ENCODE data around the gene PTTG1.

The PTTG1 gene

DNA sequence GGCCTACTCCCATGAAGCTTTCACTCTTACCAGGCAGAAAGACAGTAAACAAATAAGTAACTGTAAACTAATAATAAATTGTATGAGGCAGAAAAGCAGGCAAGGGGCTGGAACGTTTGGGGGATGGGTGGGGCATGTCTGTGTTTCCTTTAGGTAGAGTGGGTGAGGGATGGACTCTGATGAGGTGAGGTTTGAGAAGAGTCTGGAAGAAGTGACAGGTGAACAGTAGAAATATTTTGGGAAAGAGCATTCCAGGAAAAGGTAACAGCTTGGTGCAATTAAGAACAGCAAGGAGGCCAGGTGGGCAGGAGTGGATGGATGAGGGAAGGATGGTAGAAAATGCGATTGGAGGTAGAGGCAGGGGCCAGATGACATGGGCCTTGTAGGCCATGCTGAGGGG is 56.5 kb downstream of the PTTG1 start:
- Histone ChIP-seq H3K9me3 (ENCODE audit: control insufficient read depth, low read length) (no peaks in the 10 kb centered on the region), H3K27ac (ENCODE audit: insufficient read depth, low read length, poor library complexity, severe bottlenecking) (peak overlapping the region; percentile 19), H3K4me1 (ENCODE audit: control insufficient read depth, insufficient read depth, low read length, poor library complexity, severe bottlenecking) (peaks cover 19% of the 10 kb centered on the region), H3K27me3 (replicated peaks; ENCODE audit: control insufficient read depth, insufficient read depth, low read length, poor library complexity, severe bottlenecking) (no peaks in the 10 kb centered on the region), H3K4me3 (ENCODE audit: insufficient read depth, low read depth, low read length, poor library complexity, severe bottlenecking) (no peak overlapping the region), H3K36me3 (ENCODE audit: control insufficient read depth, insufficient read depth, low read length) (no peaks in the 10 kb centered on the region)
- no peak for DNase-seq
